HepG2 (cell line): ENCODE data around the gene GGTLC2. TPM values are rescaled to one million over a fixed set of nuclear protein-coding genes. Genes with fewer than 3 reads are reported as not detected.

Experiments used
- ATAC-seq: fragments of 200-7000 bp; cut with Tn5 transposase; 3 replicates; pipeline ENCODE4 v1.9.1; 2020; ENCODE audit warnings: mild to moderate bottlenecking, moderate library complexity
- BruUV-seq: library from RNA; stranded (reverse); fragments of 400-500 nt; replicated peaks from 2 replicates; lab custom pipeline; 2021; lab: Mats Ljungman, UMichigan
- CTCF ChIA-PET: fragments of 300-600 bp; formaldehyde crosslinking; extraction: SDS; loops from one replicate; lab custom pipeline; 2021; ENCODE audit warnings: low total read pairs, inconsistent platforms, low intra/inter-chr PET ratio; lab: Yijun Ruan, JAX
- POLR2A ChIA-PET: fragments of 350-600 bp; sonication (Branson Sonifier 250); formaldehyde crosslinking; loops from one replicate; lab custom pipeline; 2020; ENCODE audit warnings: antibody characterized with exemption, inconsistent platforms; lab: Yijun Ruan, JAX
- DNase-seq: peaks from one replicate; pipeline ENCODE4 v3.0.0-alpha.2; 2015; ENCODE audit warnings: low spot score
- FAIRE-seq: peaks from 3 replicates; lab custom pipeline; 2011; peaks lifted over from hg19 to GRCh38; lab: Jason Lieb, UNC
- H2AFZ ChIP-seq: one replicate; pipeline ENCODE4 v1.6.1; 2011; ENCODE audit warnings: low read length, inconsistent platforms
- H3K27ac ChIP-seq: fragments of 300-600 bp; 3 replicates; pipeline ENCODE4 v1.8.0; 2011; ENCODE audit warnings: mixed run types, mild to moderate bottlenecking, mixed read lengths, low read length, inconsistent platforms; ENCODE audit not compliant: insufficient read depth; ENCODE audit errors: extremely low read length
- H3K27me3 ChIP-seq, 2 experiments: fragments of 200-600 bp in 1 of 2; 2 replicates in 1 of 2; 3 replicates in 1 of 2; pipeline versions ENCODE4 v1.6.0 to v1.8.0; 2011; ENCODE audit warnings: low read length in 2 of 2, mild to moderate bottlenecking in 2 of 2, moderate library complexity in 2 of 2, inconsistent platforms in 1 of 2; ENCODE audit not compliant: insufficient read depth in 2 of 2, control insufficient read depth in 1 of 2
- H3K36me3 ChIP-seq, 2 experiments: fragments of 200-600 bp in 1 of 2; replicated peaks in 1 of 2; 2 replicates in 1 of 2; 3 replicates in 1 of 2; pipeline versions ENCODE4 v1.5.1 to v1.8.0; 2011; ENCODE audit warnings: low read length in 2 of 2, inconsistent platforms in 1 of 2; ENCODE audit not compliant: insufficient read depth in 2 of 2, control insufficient read depth in 1 of 2
- H3K4me1 ChIP-seq: 2 replicates; pipeline ENCODE4 v1.5.1; 2012; ENCODE audit warnings: low read length, inconsistent platforms; ENCODE audit not compliant: insufficient read depth
- H3K4me2 ChIP-seq: 2 replicates; pipeline ENCODE4 v1.6.0; 2011; ENCODE audit warnings: low read depth, low read length, inconsistent platforms
- H3K4me3 ChIP-seq, 3 experiments: fragments of 200-600 bp in 1 of 3; sonication (generic), shearing (Covaris generic) in 1 of 3; replicated peaks in 1 of 3; 2 replicates each; pipeline ENCODE4 v1.5.1; 2011 to 2016; ENCODE audit warnings: low read length in 3 of 3, inconsistent platforms in 2 of 3, low read depth in 2 of 3, mild to moderate bottlenecking in 2 of 3, control low read depth in 1 of 3, mixed read lengths in 1 of 3; ENCODE audit not compliant: insufficient read depth in 1 of 3
- H3K79me2 ChIP-seq: one replicate; pipeline ENCODE4 v1.6.1; 2011; ENCODE audit warnings: low read length, inconsistent platforms; ENCODE audit not compliant: insufficient read depth
- H3K9ac ChIP-seq: 2 replicates; pipeline ENCODE4 v1.6.0; 2011; ENCODE audit warnings: mild to moderate bottlenecking, low read depth, low read length, inconsistent platforms; ENCODE audit not compliant: insufficient read depth
- H3K9me3 ChIP-seq: 2 replicates; pipeline ENCODE4 v1.5.1; 2012; ENCODE audit warnings: mild to moderate bottlenecking, low read length
- H4K20me1 ChIP-seq: 2 replicates; pipeline ENCODE4 v1.6.0; 2011; ENCODE audit warnings: inconsistent platforms, mild to moderate bottlenecking, low read length, moderate library complexity; ENCODE audit not compliant: insufficient read depth
- MAFF ChIP-seq: IDR thresholded peaks from 2 replicates; pipeline ENCODE4 v1.6.1; 2011; ENCODE audit warnings: low read depth, low read length, improper control_type of control experiment
- MAFK ChIP-seq, 2 experiments: IDR thresholded peaks in 1 of 2; conservative IDR thresholded peaks in 1 of 2; 2 replicates each; pipeline ENCODE4 v1.6.1; 2011; ENCODE audit warnings: improper control_type of control experiment in 2 of 2, low read length in 2 of 2
- PITX1 ChIP-seq: sonication (generic); formaldehyde crosslinking; IDR thresholded peaks from 2 replicates; pipeline ENCODE4 v1.5.1; 2020; ENCODE audit warnings: mild to moderate bottlenecking, missing genetic modification reagents
- SP1 ChIP-seq, 2 experiments: fragments of 450-650 bp in 1 of 2; sonication (generic) in 1 of 2; formaldehyde crosslinking in 1 of 2; IDR thresholded peaks; 2 replicates each; pipeline versions ENCODE4 v1.4.0 to v1.6.1; 2016 to 2020; ENCODE audit warnings: missing genetic modification reagents in 1 of 2
- STAG1 ChIP-seq: sonication (generic); formaldehyde crosslinking; IDR thresholded peaks from 2 replicates; pipeline ENCODE4 v1.4.0; 2020; ENCODE audit warnings: missing genetic modification reagents
- ZNF264 ChIP-seq: sonication (generic); formaldehyde crosslinking; IDR thresholded peaks from 2 replicates; pipeline ENCODE4 v1.4.0; 2020; ENCODE audit warnings: missing genetic modification reagents
- ZNF747 ChIP-seq: sonication (generic); formaldehyde crosslinking; IDR thresholded peaks from 2 replicates; pipeline ENCODE4 v1.8.1; 2023; ENCODE audit warnings: missing genetic modification reagents, mild to moderate bottlenecking, borderline replicate concordance
- WGBS: methylation state at CpG from one replicate; pipeline ENCODE4 v1.1.6; 2017; ENCODE audit warnings: low lambda C conversion rate; 5-methylcytosine and 5-hydroxymethylcytosine counted together
- in situ Hi-C: cut with HindIII; loops from 2 replicates; pipeline ENCODE4 v1.10.0; 2017; ENCODE audit warnings: low pct_unique_long_range_greater_than_20kb; ENCODE audit not compliant: extremely low pct_ligation_motif_present
- intact Hi-C: fragments of 100-400 bp; cut with micrococcal nuclease; formaldehyde crosslinking; loops from one replicate; pipeline ENCODE4 v1.10.0; 2022; ENCODE audit not compliant: unreplicated experiment
- polyA plus RNA-seq, 8 experiments: library from polyadenylated mRNA; depleted of rRNA in 3 of 8; stranded (reverse) in 7 of 8; unstranded in 1 of 8; fragments of >200 nt; fragmentation: Illumina TruSeq in 4 of 8; extraction: Trizol in 4 of 8; gene quantifications; 2 replicates each; pipeline versions ENCODE4 v1.2.1 to v1.2.3, GENCODE V29; 2011 to 2016; ENCODE audit warnings: low read depth in 4 of 8, missing spikeins in 1 of 8, mixed read lengths in 1 of 8; ENCODE audit not compliant: insufficient read depth in 1 of 8
- total RNA-seq, 5 experiments: library from RNA; depleted of rRNA; stranded (reverse); fragments of >200 nt; fragmentation: Illumina TruSeq; extraction: Trizol; gene quantifications; 2 replicates each; pipeline ENCODE4 v1.2.3, GENCODE V29; 2016; ENCODE audit warnings: low read depth in 1 of 5
- TF ChIP-seq, protein P1 (sequence below): sonication (generic); formaldehyde crosslinking; IDR thresholded peaks from 2 replicates; pipeline ENCODE4 v1.5.1; 2020; ENCODE audit warnings: missing genetic modification reagents, mild to moderate bottlenecking, borderline replicate concordance
- TF ChIP-seq, protein P2 (sequence below): sonication (generic); formaldehyde crosslinking; IDR thresholded peaks from 2 replicates; pipeline ENCODE4 v1.8.0; 2023; ENCODE audit warnings: mild to moderate bottlenecking, missing genetic modification reagents

GGTLC2 gene
- total and polyA plus RNA-seq, 2 of the 13 experiments (the other 11 are each of a cell fraction or from before 2014, with no cell fraction given): not detected

DNA sequence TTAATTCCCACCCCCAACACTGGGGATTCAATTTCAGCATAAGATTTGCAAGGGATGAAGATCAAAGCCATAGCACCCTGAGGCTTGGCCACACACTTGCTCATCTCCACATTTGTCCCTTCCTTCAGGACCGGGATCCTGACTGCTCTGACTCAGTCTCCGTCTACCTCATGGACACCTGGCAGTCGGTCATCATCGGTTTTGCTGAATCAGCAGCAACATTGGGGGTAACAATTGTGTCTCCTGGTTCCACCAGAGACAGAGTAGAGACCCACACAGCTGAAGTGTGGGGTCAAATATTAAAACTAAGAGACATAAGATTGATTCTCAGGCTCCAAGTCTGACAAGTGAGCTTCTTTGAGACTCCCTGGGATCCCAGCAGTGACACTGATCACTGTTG, 34.6 kb downstream of the GGTLC2 start:
- no peaks in the 10 kb centered on the region for H3K4me1 ChIP-seq
- H3K27ac ChIP-seq: no peak overlapping the region
- H2AFZ ChIP-seq: no peak overlapping the region
- no peak overlapping the region for H3K4me2 ChIP-seq
- FAIRE-seq: no peak
- peaks cover 1 to 13% of the 10 kb centered on the region in 2 experiments; a peak in 4 of 5 replicates for H3K27me3 ChIP-seq
- H3K9me3 ChIP-seq: no peaks in the 10 kb centered on the region
- TF ChIP-seq SP1 (IDR thresholded peaks at IDR 0.05) (no peak), SP1 (CRISPR knock-in tag; IDR thresholded peaks at IDR 0.05) (no peak), STAG1 (CRISPR knock-in tag) (no peak), MAFF (peak; percentile 92), MAFK (conservative IDR thresholded peaks at IDR 0.05 in 1 of 2, IDR thresholded peaks at IDR 0.05 in 1 of 2; ENCODE audit: low read length in 2 of 2) (peak; percentile 93 to 95), ZNF264 (CRISPR knock-in tag) (no peak)
- TF ChIP-seq, protein P1, sequence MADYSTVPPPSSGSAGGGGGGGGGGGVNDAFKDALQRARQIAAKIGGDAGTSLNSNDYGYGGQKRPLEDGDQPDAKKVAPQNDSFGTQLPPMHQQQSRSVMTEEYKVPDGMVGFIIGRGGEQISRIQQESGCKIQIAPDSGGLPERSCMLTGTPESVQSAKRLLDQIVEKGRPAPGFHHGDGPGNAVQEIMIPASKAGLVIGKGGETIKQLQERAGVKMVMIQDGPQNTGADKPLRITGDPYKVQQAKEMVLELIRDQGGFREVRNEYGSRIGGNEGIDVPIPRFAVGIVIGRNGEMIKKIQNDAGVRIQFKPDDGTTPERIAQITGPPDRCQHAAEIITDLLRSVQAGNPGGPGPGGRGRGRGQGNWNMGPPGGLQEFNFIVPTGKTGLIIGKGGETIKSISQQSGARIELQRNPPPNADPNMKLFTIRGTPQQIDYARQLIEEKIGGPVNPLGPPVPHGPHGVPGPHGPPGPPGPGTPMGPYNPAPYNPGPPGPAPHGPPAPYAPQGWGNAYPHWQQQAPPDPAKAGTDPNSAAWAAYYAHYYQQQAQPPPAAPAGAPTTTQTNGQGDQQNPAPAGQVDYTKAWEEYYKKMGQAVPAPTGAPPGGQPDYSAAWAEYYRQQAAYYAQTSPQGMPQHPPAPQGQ (CRISPR knock-in tag): no peak
- TF ChIP-seq, all 625 proteins: peak for 2
- intact Hi-C loops: no loop called here
- H4K20me1 ChIP-seq: no peaks in the 10 kb centered on the region
- H3K9ac ChIP-seq: no peak overlapping the region
- H3K4me3 ChIP-seq: no peak overlapping the region
- POLR2A ChIA-PET: no interaction called here
- no TSS peak for BruUV-seq
- no peak for DNase-seq
- H3K79me2 ChIP-seq: no peaks in the 10 kb centered on the region
- in situ Hi-C loops: no loop called here
- no peaks in the 10 kb centered on the region for H3K36me3 ChIP-seq
- ATAC-seq: no peak
- CTCF ChIA-PET: no interaction called here
- 0% methylated on average over 2 of the region's 4 CpGs for WGBS

DNA sequence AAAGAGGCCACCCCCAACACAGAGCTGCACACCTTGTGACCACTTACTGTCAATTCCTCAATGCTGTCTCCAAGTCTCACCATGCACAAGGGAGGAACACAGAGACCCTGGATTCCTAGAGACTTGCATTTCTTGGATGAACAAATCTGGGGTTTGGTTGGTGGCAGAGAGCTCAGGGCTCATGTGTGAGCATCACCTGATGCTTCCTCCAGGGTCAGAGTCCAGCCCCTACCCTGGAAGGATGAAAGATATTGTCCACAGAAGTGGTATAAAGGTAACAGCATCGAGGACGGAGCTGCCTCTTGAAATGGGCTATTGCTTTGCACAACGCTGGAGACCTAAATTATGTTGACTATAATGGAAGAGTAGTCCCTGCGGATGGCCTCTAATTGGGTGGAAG, 36.0 kb downstream of the GGTLC2 start:
- no peak overlapping the region for H3K9ac ChIP-seq
- H3K4me1 ChIP-seq: no peaks in the 10 kb centered on the region
- ChIA-PET POLR2A (no interaction called here), CTCF (no interaction called here)
- FAIRE-seq (no peak), DNase-seq (no peak)
- no peaks in the 10 kb centered on the region for H4K20me1 ChIP-seq
- WGBS: 31% methylated on average over 4 of the region's 4 CpGs
- no peak overlapping the region for H3K4me2 ChIP-seq
- H3K27me3 ChIP-seq: peaks cover 2 to 6% of the 10 kb centered on the region in 2 experiments; a peak in 3 of 5 replicates
- no peak overlapping the region for H3K4me3 ChIP-seq
- no peaks in the 10 kb centered on the region for H3K79me2 ChIP-seq
- no TSS peak for BruUV-seq
- intact Hi-C loops: no loop called here
- no peaks in the 10 kb centered on the region for H3K9me3 ChIP-seq
- no peaks in the 10 kb centered on the region for H3K36me3 ChIP-seq
- no peak overlapping the region for H3K27ac ChIP-seq
- no peak overlapping the region for H2AFZ ChIP-seq
- no peak for TF ChIP-seq PITX1 (CRISPR knock-in tag)
- TF ChIP-seq, protein P2, sequence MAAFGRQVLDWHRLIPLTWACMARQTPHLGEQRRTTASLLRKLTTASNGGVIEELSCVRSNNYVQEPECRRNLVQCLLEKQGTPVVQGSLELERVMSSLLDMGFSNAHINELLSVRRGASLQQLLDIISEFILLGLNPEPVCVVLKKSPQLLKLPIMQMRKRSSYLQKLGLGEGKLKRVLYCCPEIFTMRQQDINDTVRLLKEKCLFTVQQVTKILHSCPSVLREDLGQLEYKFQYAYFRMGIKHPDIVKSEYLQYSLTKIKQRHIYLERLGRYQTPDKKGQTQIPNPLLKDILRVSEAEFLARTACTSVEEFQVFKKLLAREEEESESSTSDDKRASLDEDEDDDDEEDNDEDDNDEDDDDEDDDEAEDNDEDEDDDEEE (CRISPR knock-in tag): no peak
- TF ChIP-seq ZNF747 (CRISPR knock-in tag): no peak
- TF ChIP-seq, all 625 proteins: peak for 0
- in situ Hi-C loops: no loop called here
- ATAC-seq: no peak
